Astrocyte of the hippocampus (primary cell): ENCODE measurements around the gene PAXIP1.
A peak's percentile ranks its signal among the peaks of the same experiment; 100 is the strongest.
"Not testable (repeated sequence)": the region's sequence is repeated elsewhere in the genome, so short reads cannot be mapped to it uniquely, and the experiment has no call there.

Experiments
- DNase-seq: peaks from one replicate; pipeline ENCODE4 v3.0.0; 2011; ENCODE audit warnings: low read depth, low spot score

Gene PAXIP1

GRCh38 chr7:154942691-154943090 lies 60.2 kb downstream of the PAXIP1 start:
- DNase-seq = no peak

DNA sequence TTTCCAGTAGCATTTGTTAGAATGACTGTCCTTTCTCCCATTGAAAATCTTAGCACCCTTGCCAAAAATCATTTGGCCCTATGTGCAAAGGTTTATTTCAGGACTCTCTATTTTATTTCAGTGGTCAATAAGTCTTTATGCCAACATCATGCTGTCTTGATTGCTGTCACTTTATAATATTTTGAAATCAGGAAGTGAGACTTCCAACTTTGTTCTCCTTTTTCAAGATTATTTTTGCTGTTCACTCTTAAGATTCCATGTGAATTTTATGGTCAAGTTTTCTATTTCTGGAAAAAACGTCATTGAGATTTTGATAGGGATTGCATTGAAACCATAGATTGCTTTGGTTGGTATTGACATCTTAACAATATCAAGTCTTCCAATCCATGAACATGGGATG lies 65.1 kb downstream of the PAXIP1 start:
- DNase-seq = no peak

- DNase-seq = not testable (repeated sequence)
These were observed 68.5 kb downstream of the PAXIP1 start for GRCh38 chr7:154934353-154934952.

- peak; percentile 77 for DNase-seq
These were observed 71.0 kb downstream of the PAXIP1 start for GRCh38 chr7:154931906-154932305.

DNA sequence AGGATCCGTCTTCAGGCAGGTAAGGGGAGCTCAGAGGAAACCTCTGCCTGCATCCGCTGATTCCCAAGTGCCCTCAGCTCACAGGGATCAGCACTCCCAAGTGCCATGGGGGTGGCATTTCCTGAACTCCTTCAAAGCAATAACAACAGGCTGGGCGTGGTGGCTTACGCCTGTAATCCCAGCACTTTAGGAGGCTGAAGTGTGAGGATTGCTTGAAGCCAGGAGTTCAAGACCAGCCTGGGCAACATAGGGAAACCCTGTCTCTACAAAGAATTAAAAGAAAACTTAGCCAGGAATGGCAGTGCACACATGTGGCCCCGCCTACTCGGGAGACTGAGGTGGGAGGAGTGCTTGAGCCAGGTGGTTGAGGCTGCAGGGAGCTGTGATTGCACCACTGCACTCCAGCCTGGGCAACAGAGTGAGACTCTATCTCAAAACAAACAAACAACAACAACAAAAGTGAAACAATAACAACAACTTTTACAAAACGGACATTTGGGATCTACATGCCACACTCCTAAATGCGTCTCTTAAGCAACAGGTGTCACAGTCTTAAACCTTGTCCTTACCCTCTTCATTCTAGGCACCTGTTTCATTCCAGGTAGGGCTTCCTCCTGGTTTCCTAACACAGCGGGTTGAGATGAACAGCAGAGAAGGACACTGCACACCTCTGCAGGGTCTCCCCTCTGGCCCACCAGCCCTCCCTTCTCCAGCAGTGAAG lies 73.8 kb downstream of the PAXIP1 start:
- DNase-seq = no peak

- peak; percentile 82 for DNase-seq
These were observed 74.6 kb downstream of the PAXIP1 start for GRCh38 chr7:154928136-154929005.

DNA sequence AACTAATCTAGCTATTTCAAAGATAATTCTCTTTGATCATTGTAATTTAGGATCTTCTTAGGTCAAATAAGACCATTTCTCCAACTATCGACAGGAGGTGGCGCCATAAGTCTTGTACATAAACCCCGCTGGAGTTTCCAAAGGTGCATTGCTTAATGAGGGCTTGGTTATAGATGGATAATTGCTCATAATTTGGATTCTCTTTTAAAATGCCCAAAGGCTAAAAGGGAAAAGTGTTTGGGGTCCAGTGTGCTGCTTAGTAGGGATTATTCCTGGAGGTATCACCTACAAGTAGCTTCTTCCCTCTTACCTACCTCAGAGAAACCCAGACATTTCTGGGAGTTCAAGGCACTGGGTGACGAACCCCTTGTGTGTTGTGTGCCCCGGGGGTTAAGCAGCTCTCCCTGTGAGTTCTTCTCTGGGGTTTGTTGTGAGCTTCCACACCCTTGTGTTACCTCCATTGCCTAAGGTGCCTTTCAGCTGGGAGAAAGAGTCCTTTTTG lies 75.2 kb downstream of the PAXIP1 start:
- DNase-seq = peak; percentile 88

DNA sequence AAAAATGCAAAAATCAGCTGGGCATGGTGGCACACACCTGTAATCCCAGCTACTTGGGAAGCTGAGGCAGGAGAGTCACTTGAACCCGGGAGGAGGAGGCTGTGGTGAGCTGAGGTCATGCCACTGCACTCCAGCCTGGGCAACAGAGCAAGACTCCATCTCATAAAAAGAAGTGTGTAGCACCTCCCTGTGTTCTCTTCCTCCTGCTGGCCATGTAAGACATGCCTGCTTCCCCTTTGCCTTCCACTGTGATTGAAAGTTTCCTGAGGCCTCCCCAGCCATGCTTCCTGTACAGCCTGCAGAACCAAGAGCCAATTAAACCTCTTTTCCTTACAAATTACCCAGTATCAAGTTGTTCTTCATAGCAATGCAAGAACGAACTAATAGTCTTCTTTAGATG lies 80.5 kb downstream of the PAXIP1 start:
- not testable (repeated sequence) for DNase-seq

- DNase-seq = no peak
These were observed 83.3 kb downstream of the PAXIP1 start for GRCh38 chr7:154919344-154920225.

DNA sequence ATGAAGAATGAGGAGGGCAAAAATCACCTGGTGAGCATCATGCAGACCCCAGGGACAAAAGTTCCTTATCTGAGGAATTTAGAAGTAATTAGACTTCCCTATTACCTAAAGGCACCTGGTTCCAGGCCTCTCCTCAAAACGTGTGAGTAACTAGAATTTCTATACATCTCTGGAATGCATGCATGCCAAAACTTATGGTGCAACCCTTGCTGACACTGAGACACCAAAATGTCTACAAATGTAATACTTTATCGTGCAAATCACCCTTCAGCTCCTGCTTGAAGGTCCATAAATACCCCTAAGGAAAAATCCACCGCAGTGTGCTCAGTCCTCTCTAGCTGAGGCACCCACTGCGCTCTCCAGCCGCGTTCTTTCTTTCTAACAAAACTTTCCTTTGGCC lies 84.2 kb downstream of the PAXIP1 start:
- no peak for DNase-seq

- no peak for DNase-seq
These were observed 84.7 kb downstream of the PAXIP1 start for GRCh38 chr7:154918266-154918665.

DNA sequence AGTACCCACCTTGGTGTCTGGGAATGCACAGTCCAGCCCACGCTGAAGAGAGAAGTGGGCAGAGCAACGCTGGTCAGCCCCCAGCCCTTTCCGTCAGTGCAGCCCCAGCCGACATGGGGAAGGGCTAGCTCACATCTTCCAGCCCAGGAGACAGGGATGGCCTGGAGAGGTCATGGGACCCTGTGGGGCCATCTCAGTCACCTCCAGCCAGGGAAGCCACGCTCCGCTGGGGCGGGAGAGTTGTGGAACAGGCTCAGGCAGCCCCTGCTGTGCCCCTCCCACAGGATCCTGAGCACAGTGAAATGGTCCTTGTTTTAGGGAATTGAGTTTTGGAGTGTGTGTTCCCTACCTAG lies 85.1 kb downstream of the PAXIP1 start:
- no peak for DNase-seq

GRCh38 chr7:154916856-154917807 lies 85.8 kb downstream of the PAXIP1 start:
- no peak for DNase-seq

DNA sequence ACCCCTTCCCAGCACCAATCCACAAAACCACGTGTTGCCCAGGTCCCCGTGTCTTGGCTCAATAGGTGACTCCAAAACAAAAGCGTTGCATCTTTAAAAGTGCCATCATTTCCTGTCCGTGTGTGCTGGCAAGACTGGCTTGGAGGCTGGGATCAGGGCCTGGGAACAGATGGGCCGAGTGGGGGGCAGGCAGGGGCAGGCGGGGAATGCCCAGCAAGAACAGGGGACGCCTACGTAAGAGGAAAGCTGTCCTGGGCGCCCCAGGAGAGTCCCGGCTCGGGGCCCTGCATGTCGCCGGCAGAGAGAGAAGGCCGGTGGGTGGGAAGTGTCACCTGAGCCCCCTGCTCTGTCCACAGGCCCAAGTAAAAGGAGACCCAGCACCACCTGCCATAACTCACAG lies 86.5 kb downstream of the PAXIP1 start:
- no peak for DNase-seq

GRCh38 chr7:154915600-154915999 lies 87.3 kb downstream of the PAXIP1 start:
- no peak for DNase-seq

DNA sequence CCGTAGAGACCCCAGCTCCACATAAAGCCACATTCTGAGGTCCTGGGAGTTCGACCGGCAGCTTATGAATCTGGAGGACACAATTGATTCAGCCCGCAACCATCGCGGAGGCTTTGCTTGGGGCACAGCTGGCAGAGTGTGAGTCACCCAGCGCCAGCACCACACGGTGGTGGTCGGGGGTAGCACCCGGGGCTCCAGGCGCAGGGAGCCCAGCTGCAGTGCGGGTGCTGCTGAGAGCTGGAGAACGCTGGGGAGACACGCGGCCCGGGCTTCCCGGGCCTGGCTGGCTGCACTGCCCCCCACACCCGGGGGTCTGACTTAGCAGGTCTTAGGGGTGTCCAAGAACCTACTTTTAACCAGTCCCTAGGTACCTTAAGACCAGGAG lies 87.9 kb downstream of the PAXIP1 start:
- DNase-seq = peak; percentile 14

- DNase-seq = no peak
These were observed 88.5 kb downstream of the PAXIP1 start for GRCh38 chr7:154914308-154914995.

GRCh38 chr7:154913638-154914307 lies 89.2 kb downstream of the PAXIP1 start:
- peak; percentile 89 for DNase-seq
